SU-DHL-6 (cell line): ENCODE measurements around the gene NKTR.

ENCODE experiments used
- CTCF ChIP-seq: fragments of 200-600 bp; sonication (generic); IDR thresholded peaks from one replicate; pipeline ENCODE4 v1.5.1; 2017; ENCODE audit warnings: antibody characterized with exemption, mild to moderate bottlenecking, low read length, moderate library complexity; ENCODE audit not compliant: insufficient read depth, poor library complexity, severe bottlenecking
- EZH2phosphoT487 ChIP-seq: fragments of 200-600 bp; sonication (generic), shearing (Covaris generic); conservative IDR thresholded peaks from 2 replicates; pipeline ENCODE4 v1.6.1; 2018; ENCODE audit warnings: mild to moderate bottlenecking, antibody characterized with exemption, low read length, moderate library complexity, mixed read lengths

GRCh38 chr3:42692667-42693529 lies 92.4 kb downstream of the NKTR start:
- TF ChIP-seq CTCF = no peak
- no peak for TF ChIP-seq EZH2phosphoT487
